Progenitor cell of endocrine pancreas (in vitro differentiated cells): ENCODE measurements around the gene BHLHE23. TPM values are rescaled to one million over a fixed set of nuclear protein-coding genes. Genes with fewer than 3 reads are reported as not detected.

Experiments
- DNase-seq: peaks from one replicate; pipeline ENCODE4 v3.0.0; 2021; ENCODE audit warnings: low spot score; ENCODE audit not compliant: unreplicated experiment
- H3K27ac Mint-ChIP-seq: 2 replicates; pipeline ENCODE4 v1.8.0; 2021; ENCODE audit warnings: mild to moderate bottlenecking, moderate library complexity, mixed read lengths
- H3K27me3 Mint-ChIP-seq: 2 replicates; pipeline ENCODE4 v1.8.0; 2021; ENCODE audit warnings: mixed read lengths
- H3K36me3 Mint-ChIP-seq: 2 replicates; pipeline ENCODE4 v1.8.0; 2022; ENCODE audit warnings: mixed read lengths; ENCODE audit not compliant: insufficient read depth
- H3K4me1 Mint-ChIP-seq: 2 replicates; pipeline ENCODE4 v1.8.0; 2021; ENCODE audit warnings: low read depth, mixed read lengths
- H3K4me3 Mint-ChIP-seq: 2 replicates; pipeline ENCODE4 v1.8.0; 2021; ENCODE audit warnings: low read depth, mild to moderate bottlenecking, moderate library complexity, mixed read lengths
- H3K9me3 Mint-ChIP-seq: 2 replicates; pipeline ENCODE4 v1.8.0; 2021; ENCODE audit warnings: low read depth, mixed read lengths
- long read RNA-seq: library from polyadenylated mRNA; unstranded; transcript quantifications from one replicate; pipeline ENCODE4 v2.0.0, GENCODE V29; 2020
- total RNA-seq: library from RNA; stranded (reverse); gene quantifications from 2 replicates; pipeline ENCODE4 v1.2.1, GENCODE V29; 2021
- TF ChIP-seq, protein P1 (sequence below): fragments of 200-600 bp; sonication (generic); IDR thresholded peaks from one replicate; pipeline ENCODE4 v1.5.0; 2021; ENCODE audit warnings: antibody characterized with exemption, mild to moderate bottlenecking; ENCODE audit not compliant: unreplicated experiment

BHLHE23 gene
- not detected in 2 replicates for total RNA-seq
- long read RNA-seq = 0 reads

DNA sequence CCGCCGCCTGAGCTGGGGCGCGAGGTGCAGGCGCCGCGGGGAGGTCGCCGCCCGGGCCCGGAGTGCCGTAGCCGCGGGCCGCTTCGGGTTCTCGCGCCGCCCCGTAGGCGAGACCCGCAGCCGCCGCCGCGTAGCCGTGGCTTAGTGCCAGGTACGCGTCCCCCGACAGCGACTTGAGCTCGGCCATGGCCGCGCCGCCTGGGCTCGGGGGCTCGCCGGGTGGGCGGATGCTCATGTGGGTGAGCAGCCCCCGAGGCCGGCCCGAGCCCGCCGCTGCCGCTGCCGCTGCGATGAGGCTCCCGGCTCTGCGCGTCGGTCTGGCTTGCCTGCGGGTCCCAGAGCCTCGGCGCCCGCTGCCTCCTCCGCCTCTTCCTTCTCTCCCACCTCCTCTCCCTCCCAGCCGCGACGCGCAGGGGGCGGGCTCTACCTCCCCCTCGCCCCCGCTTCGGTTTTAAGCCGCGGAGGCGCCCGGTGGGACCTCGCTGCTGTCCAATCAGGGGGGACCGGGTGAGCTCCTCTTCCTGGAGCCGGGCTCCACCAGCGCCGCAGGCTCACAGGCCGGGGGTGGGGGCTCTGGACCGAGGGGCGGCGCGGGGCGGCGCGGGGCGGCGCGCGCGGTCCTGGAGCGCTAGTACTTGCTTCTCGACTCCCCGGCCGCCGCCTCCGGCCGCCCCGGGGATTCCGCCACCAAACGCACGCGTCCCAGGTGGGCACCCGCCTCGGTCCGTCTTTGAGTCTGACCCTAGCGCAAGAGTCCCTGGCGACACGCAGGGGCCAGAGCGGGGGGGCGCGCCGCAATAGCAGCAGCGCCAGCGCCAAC, at the start of gene BHLHE23:
Gene BHLHE23, minus strand, starts transcription at position 425 of the 820 bp plus-strand sequence. Its CDS starts 190 bp downstream, at position 235.
- H3K27me3 Mint-ChIP-seq = peaks cover 68% of the 10 kb centered on the region

DNA sequence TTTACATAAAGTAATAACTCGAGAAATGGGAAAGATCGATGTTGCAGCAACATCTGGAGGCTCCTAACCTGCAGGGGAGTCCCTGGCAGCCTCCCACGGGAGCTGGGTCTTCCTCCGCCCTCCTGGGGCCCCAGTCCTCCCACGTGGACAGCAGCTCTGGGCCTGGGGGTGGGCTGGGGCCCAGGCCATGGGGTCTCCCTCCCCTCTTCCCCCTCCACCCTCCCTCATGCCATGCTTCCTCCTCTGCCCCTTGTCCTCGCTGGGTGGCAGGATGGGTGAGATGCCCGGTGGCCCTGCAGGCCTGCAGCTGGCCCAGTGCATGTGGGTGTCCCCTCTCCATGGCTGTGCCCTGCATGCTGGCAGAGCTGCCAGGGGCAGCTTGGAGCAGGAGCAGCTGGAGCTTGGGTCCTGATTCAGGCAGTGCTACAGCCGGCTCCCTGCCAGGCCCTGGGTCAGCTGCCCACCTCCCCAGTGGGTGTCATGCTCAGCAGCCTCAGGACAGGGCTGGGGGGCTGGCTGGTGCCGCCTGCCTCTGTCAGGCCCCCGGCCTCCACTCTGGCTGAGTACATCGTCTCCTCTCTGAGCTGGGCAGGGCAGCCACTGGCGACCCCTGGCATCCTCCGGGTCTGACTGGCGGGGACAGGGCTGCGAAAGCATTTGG, 48.9 kb upstream of the BHLHE23 start:
- no peak for DNase-seq
- Mint-ChIP-seq H3K27ac (no peak overlapping the region), H3K9me3 (no peaks in the 10 kb centered on the region), H3K36me3 (no peaks in the 10 kb centered on the region), H3K4me3 (no peak overlapping the region), H3K4me1 (peaks cover 2% of the 10 kb centered on the region), H3K27me3 (peaks cover 27% of the 10 kb centered on the region)
- TF ChIP-seq, protein P1, sequence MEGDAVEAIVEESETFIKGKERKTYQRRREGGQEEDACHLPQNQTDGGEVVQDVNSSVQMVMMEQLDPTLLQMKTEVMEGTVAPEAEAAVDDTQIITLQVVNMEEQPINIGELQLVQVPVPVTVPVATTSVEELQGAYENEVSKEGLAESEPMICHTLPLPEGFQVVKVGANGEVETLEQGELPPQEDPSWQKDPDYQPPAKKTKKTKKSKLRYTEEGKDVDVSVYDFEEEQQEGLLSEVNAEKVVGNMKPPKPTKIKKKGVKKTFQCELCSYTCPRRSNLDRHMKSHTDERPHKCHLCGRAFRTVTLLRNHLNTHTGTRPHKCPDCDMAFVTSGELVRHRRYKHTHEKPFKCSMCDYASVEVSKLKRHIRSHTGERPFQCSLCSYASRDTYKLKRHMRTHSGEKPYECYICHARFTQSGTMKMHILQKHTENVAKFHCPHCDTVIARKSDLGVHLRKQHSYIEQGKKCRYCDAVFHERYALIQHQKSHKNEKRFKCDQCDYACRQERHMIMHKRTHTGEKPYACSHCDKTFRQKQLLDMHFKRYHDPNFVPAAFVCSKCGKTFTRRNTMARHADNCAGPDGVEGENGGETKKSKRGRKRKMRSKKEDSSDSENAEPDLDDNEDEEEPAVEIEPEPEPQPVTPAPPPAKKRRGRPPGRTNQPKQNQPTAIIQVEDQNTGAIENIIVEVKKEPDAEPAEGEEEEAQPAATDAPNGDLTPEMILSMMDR = no peak

More for the DNA sequence above, at the start of gene BHLHE23:
- H3K4me3 Mint-ChIP-seq = no peak within 1 kb of the TSS
- TF ChIP-seq, protein P1 = no peak
- no peak for DNase-seq
- no peaks in the 10 kb centered on the region for H3K9me3 Mint-ChIP-seq
- H3K4me1 Mint-ChIP-seq = peaks cover 3% of the 10 kb centered on the region
- no peaks in the 10 kb centered on the region for H3K36me3 Mint-ChIP-seq
- no peak within 1 kb of the TSS for H3K27ac Mint-ChIP-seq

DNA sequence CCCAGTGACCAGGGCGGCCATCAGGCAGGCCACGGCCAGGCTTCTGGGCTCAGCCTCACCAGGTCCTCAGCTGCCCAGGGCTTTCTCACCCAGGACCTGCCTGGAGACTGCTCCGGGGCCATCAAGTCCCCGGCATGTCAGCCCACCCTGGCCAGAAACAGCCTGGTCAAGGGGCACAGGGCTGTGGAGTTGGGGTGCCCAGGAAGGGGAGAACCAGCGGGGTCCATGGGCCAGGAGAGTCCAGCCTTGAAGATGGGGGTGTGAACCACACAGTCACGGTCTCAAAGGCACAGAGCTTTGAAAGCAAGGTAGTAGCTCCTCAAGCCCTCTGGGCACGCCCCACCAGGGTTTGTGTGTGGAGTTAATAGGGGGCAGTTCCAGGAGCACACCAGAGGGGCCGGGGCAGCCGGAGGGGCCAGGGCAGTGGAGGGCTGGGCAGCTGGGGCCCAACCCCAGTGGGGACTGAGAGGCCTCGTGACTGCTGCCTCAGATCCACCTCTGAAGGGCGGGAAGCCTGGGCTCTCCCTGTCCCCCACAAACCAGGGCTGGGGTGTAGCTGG, 48.0 kb upstream of the BHLHE23 start:
- Mint-ChIP-seq H3K27ac (no peak overlapping the region), H3K4me3 (no peak overlapping the region), H3K27me3 (peaks cover 23% of the 10 kb centered on the region), H3K4me1 (peaks cover 2% of the 10 kb centered on the region), H3K9me3 (no peaks in the 10 kb centered on the region), H3K36me3 (no peaks in the 10 kb centered on the region)
- TF ChIP-seq, protein P1 = no peak
- DNase-seq = no peak

DNA sequence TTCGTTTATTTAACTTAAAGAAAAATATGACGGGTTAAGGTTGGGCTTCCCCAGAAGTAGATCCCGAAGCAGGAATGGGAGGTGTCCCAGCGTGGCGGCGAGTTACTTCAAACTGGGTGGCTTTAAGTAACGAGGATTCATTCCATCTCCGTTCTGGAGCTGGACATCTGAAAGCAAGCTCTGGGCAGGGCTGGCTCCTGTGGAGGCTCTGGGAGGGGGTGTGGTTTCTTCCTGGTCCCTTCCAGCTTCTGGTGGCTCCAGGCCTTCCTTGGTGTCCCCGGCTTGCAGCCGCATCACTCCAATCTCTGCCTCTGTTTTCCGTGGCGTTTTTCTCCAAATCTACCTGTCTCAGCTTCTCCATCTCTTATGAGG, 47.3 kb upstream of the BHLHE23 start:
- H3K4me1 Mint-ChIP-seq = peaks cover 2% of the 10 kb centered on the region
- DNase-seq = no peak
- no peak overlapping the region for H3K27ac Mint-ChIP-seq
- no peaks in the 10 kb centered on the region for H3K36me3 Mint-ChIP-seq
- H3K4me3 Mint-ChIP-seq = no peak overlapping the region
- no peaks in the 10 kb centered on the region for H3K9me3 Mint-ChIP-seq
- peaks cover 23% of the 10 kb centered on the region for H3K27me3 Mint-ChIP-seq
- TF ChIP-seq, protein P1 = no peak

DNA sequence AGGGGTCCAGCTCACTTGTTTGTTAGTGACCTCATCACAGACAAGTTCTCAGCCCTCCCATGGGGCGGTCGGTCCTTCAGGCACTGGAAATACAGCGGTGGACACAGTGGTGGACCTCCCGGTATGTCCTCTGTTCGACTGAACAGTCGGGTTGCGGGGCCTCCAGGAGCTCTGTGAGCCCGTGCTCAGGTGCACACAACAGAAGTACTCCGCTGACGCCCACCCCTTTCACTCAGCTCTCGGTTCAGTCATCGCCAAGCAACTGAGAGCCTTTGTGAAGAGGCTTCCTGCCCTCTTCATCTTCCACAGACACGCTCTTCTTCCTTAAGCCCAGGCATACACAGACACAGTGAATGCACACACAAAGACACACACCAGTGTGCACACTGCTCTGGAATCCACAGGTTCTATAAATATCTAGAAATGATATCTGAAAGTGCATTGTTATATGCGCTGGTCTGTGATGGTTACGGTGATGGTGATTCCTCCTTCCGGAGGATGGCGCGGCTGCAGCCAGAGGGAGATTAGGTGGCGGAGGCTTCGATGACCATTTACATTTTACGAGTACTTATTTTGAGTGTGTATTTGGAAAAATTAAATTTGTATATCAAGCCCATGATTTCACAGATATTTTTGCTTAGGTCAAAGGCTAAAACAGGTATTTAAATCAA, 46.8 kb upstream of the BHLHE23 start:
- no peak overlapping the region for H3K4me3 Mint-ChIP-seq
- H3K27me3 Mint-ChIP-seq = peaks cover 23% of the 10 kb centered on the region
- no peak overlapping the region for H3K27ac Mint-ChIP-seq
- TF ChIP-seq, protein P1 = no peak
- H3K9me3 Mint-ChIP-seq = no peaks in the 10 kb centered on the region
- no peak for DNase-seq
- no peaks in the 10 kb centered on the region for H3K36me3 Mint-ChIP-seq
- peaks cover 2% of the 10 kb centered on the region for H3K4me1 Mint-ChIP-seq
